Measurements from ENCODE around the gene NVL. TPM values are rescaled to one million over a fixed set of nuclear protein-coding genes. Genes with fewer than 3 reads are reported as not detected.

Gene NVL
- total RNA-seq, 1 donor from 2014 or later: 36.2 TPM

- H3K27me3 Mint-ChIP-seq (ENCODE audit: low read depth, unreplicated experiment): no peaks in the 10 kb centered on the region
- H3K36me3 Mint-ChIP-seq (ENCODE audit: low read depth, unreplicated experiment): peaks cover 21% of the 10 kb centered on the region
- Histone ChIP-seq H4K20me1 (ENCODE audit: insufficient read depth, low read length) (peaks cover 40% of the 10 kb centered on the region), H3K9ac (ENCODE audit: low read length) (no peak overlapping the region), H3K4me3 (ENCODE audit: insufficient read depth, low read depth, low read length) (no peak overlapping the region), H3K27me3 (ENCODE audit: insufficient read depth, low read length) (no peaks in the 10 kb centered on the region), H2AFZ (ENCODE audit: low read depth, low read length) (no peak overlapping the region), H3K9me3 (ENCODE audit: insufficient read depth, low read depth, low read length) (no peaks in the 10 kb centered on the region), H3K4me2 (ENCODE audit: low read length) (no peak overlapping the region), H3K4me1 (ENCODE audit: insufficient read depth, low read length) (no peaks in the 10 kb centered on the region), H3K27ac (ENCODE audit: low read depth, low read length) (no peak overlapping the region), H3K79me2 (ENCODE audit: insufficient read depth, low read length) (peaks cover 42% of the 10 kb centered on the region), H3K36me3 (ENCODE audit: insufficient read depth, low read length) (peaks cover 21% of the 10 kb centered on the region)
- no peak overlapping the region for H3K27ac Mint-ChIP-seq (ENCODE audit: unreplicated experiment)
- no peak for TF ChIP-seq CTCF (IDR thresholded peaks at IDR 0.05; ENCODE audit: insufficient read depth, low read depth, low read length)
- no peak for TF ChIP-seq EZH2 (IDR thresholded peaks at IDR 0.05; ENCODE audit: insufficient read depth, low read length)
- H3K4me1 Mint-ChIP-seq (ENCODE audit: low read depth, unreplicated experiment): no peaks in the 10 kb centered on the region
- H3K4me3 Mint-ChIP-seq (ENCODE audit: unreplicated experiment): no peak overlapping the region
- peaks cover 2% of the 10 kb centered on the region for H3K9me3 Mint-ChIP-seq (ENCODE audit: unreplicated experiment)
- DNase-seq (ENCODE audit: low read depth): no peak
- FAIRE-seq: no peak
Observed at GRCh38 chr1:224193319-224193966, 136.5 kb downstream of the NVL start.

- H2AFZ ChIP-seq (ENCODE audit: low read depth, low read length): no peak overlapping the region
- no peak overlapping the region for H3K4me3 Mint-ChIP-seq (ENCODE audit: unreplicated experiment)
- peaks cover 52% of the 10 kb centered on the region for H4K20me1 ChIP-seq (ENCODE audit: insufficient read depth, low read length)
- H3K27ac ChIP-seq (ENCODE audit: low read depth, low read length): no peak overlapping the region
- DNase-seq (ENCODE audit: low read depth): no peak
- H3K9me3 Mint-ChIP-seq (ENCODE audit: unreplicated experiment): peaks cover 3% of the 10 kb centered on the region
- H3K27me3 Mint-ChIP-seq (ENCODE audit: low read depth, unreplicated experiment): no peaks in the 10 kb centered on the region
- no peaks in the 10 kb centered on the region for H3K27me3 ChIP-seq (ENCODE audit: insufficient read depth, low read length)
- FAIRE-seq: no peak
- H3K4me1 Mint-ChIP-seq (ENCODE audit: low read depth, unreplicated experiment): no peaks in the 10 kb centered on the region
- H3K4me2 ChIP-seq (ENCODE audit: low read length): no peak overlapping the region
- TF ChIP-seq CTCF (IDR thresholded peaks at IDR 0.05; ENCODE audit: insufficient read depth, low read depth, low read length) (no peak), EZH2 (IDR thresholded peaks at IDR 0.05; ENCODE audit: insufficient read depth, low read length) (no peak)
- H3K9me3 ChIP-seq (ENCODE audit: insufficient read depth, low read depth, low read length): no peaks in the 10 kb centered on the region
- H3K36me3 ChIP-seq (ENCODE audit: insufficient read depth, low read length): peaks cover 21% of the 10 kb centered on the region
- H3K27ac Mint-ChIP-seq (ENCODE audit: unreplicated experiment): no peak overlapping the region
- H3K4me1 ChIP-seq (ENCODE audit: insufficient read depth, low read length): no peaks in the 10 kb centered on the region
- no peak overlapping the region for H3K4me3 ChIP-seq (ENCODE audit: insufficient read depth, low read depth, low read length)
- peaks cover 54% of the 10 kb centered on the region for H3K79me2 ChIP-seq (ENCODE audit: insufficient read depth, low read length)
- H3K36me3 Mint-ChIP-seq (ENCODE audit: low read depth, unreplicated experiment): peaks cover 21% of the 10 kb centered on the region
- H3K9ac ChIP-seq (ENCODE audit: low read length): no peak overlapping the region
Observed at GRCh38 chr1:224192082-224192788, 137.7 kb downstream of the NVL start.

GRCh38 chr1:224189561-224189960 is 140.4 kb downstream of the NVL start:
- no peaks in the 10 kb centered on the region for H3K9me3 ChIP-seq (ENCODE audit: insufficient read depth, low read depth, low read length)
- no peak overlapping the region for H3K4me3 Mint-ChIP-seq (ENCODE audit: unreplicated experiment)
- peaks cover 4% of the 10 kb centered on the region for H3K4me1 Mint-ChIP-seq (ENCODE audit: low read depth, unreplicated experiment)
- no peaks in the 10 kb centered on the region for H3K27me3 Mint-ChIP-seq (ENCODE audit: low read depth, unreplicated experiment)
- H3K9me3 Mint-ChIP-seq (ENCODE audit: unreplicated experiment): peaks cover 3% of the 10 kb centered on the region
- FAIRE-seq (no peak), DNase-seq (ENCODE audit: low read depth) (peak; percentile 33)
- peaks cover under 1% of the 10 kb centered on the region for H3K4me1 ChIP-seq (ENCODE audit: insufficient read depth, low read length)
- no peak overlapping the region for H2AFZ ChIP-seq (ENCODE audit: low read depth, low read length)
- no peak for TF ChIP-seq CTCF (IDR thresholded peaks at IDR 0.05; ENCODE audit: insufficient read depth, low read depth, low read length)
- no peak for TF ChIP-seq EZH2 (IDR thresholded peaks at IDR 0.05; ENCODE audit: insufficient read depth, low read length)
- H3K4me2 ChIP-seq (ENCODE audit: low read length): no peak overlapping the region
- H3K36me3 ChIP-seq (ENCODE audit: insufficient read depth, low read length): peaks cover 18% of the 10 kb centered on the region
- H3K27ac Mint-ChIP-seq (ENCODE audit: unreplicated experiment): no peak overlapping the region
- H3K27ac ChIP-seq (ENCODE audit: low read depth, low read length): no peak overlapping the region
- H4K20me1 ChIP-seq (ENCODE audit: insufficient read depth, low read length): peaks cover 75% of the 10 kb centered on the region
- no peak overlapping the region for H3K9ac ChIP-seq (ENCODE audit: low read length)
- H3K79me2 ChIP-seq (ENCODE audit: insufficient read depth, low read length): peaks cover 81% of the 10 kb centered on the region
- H3K36me3 Mint-ChIP-seq (ENCODE audit: low read depth, unreplicated experiment): peaks cover 23% of the 10 kb centered on the region
- no peaks in the 10 kb centered on the region for H3K27me3 ChIP-seq (ENCODE audit: insufficient read depth, low read length)
- H3K4me3 ChIP-seq (ENCODE audit: insufficient read depth, low read depth, low read length): no peak overlapping the region

Data from astrocyte (in vitro differentiated cells and primary cell).